B cell (primary cell): ENCODE results near the gene TAX1BP1.

Source experiments
- CTCF ChIP-seq: fragments of 200-600 bp; IDR thresholded peaks from one replicate; pipeline ENCODE4 v1.8.0; 2022; ENCODE audit warnings: antibody characterized with exemption, mild to moderate bottlenecking
- EZH2 ChIP-seq: IDR thresholded peaks from 2 replicates; pipeline ENCODE4 v1.6.1; 2012; ENCODE audit warnings: borderline replicate concordance, low read depth, mild to moderate bottlenecking, moderate library complexity, low read length; ENCODE audit not compliant: insufficient read depth, poor library complexity, severe bottlenecking

- TF ChIP-seq CTCF = no peak
- TF ChIP-seq EZH2 = no peak
Measured at GRCh38 chr7:27822245-27822644, 82.3 kb downstream of the TAX1BP1 start.
